K562 (cell line): Measurements from ENCODE around the gene SLC24A3. TPM values are rescaled to one million over a fixed set of nuclear protein-coding genes. Genes with fewer than 3 reads are reported as not detected.

Experiments used
- ATAC-seq: fragments of 200-7000 bp; cut with Tn5 transposase; 3 replicates; pipeline ENCODE4 v1.9.1; 2020; ENCODE audit warnings: moderate library complexity
- BruUV-seq: library from RNA; stranded (reverse); fragments of 400-500 nt; replicated peaks from 2 replicates; lab custom pipeline; 2021; lab: Mats Ljungman, UMichigan
- CTCF ChIA-PET: fragments of 300-600 bp; formaldehyde crosslinking; extraction: SDS; loops from one replicate; lab custom pipeline; 2021; ENCODE audit warnings: low intra/inter-chr PET ratio; lab: Yijun Ruan, JAX
- POLR2A ChIA-PET: fragments of 300-600, 350-650 bp; sonication (Branson Sonifier 250); formaldehyde crosslinking; extraction: SDS; loops from one replicate; lab custom pipeline; 2021; ENCODE audit warnings: antibody characterized with exemption, inconsistent platforms; lab: Yijun Ruan, JAX
- DNase-seq, 4 experiments: peaks; one replicate each; pipeline versions ENCODE4 v3.0.0 to v3.0.0-alpha.2; 2011 to 2018; ENCODE audit warnings: low spot score in 3 of 4, mixed read lengths in 3 of 4; ENCODE audit errors: extremely low read depth in 1 of 4
- FAIRE-seq: peaks from 2 replicates; lab custom pipeline; 2011; peaks lifted over from hg19 to GRCh38; lab: Jason Lieb, UNC
- H2AFZ ChIP-seq: 2 replicates; pipeline ENCODE4 v1.6.0; 2011; ENCODE audit warnings: low read depth, low read length, control low read depth, inconsistent platforms
- H3K27ac ChIP-seq: fragments of 200-600 bp; 3 replicates; pipeline ENCODE4 v1.8.0; 2011; ENCODE audit warnings: low read depth, mild to moderate bottlenecking, control low read depth, inconsistent platforms, low read length, moderate library complexity, mixed read lengths; ENCODE audit errors: extremely low read depth
- H3K27me3 ChIP-seq, 2 experiments: fragments of 300-600 bp in 1 of 2; 2 replicates in 1 of 2; 3 replicates in 1 of 2; pipeline versions ENCODE4 v1.6.0 to v1.8.0; 2011; ENCODE audit warnings: inconsistent platforms in 2 of 2, low read length in 2 of 2, mild to moderate bottlenecking in 1 of 2, mixed read lengths in 1 of 2, moderate library complexity in 1 of 2; ENCODE audit not compliant: control insufficient read depth in 2 of 2, insufficient read depth in 2 of 2
- H3K36me3 ChIP-seq: fragments of 300-600 bp; 3 replicates; pipeline ENCODE4 v1.8.0; 2011; ENCODE audit warnings: mild to moderate bottlenecking, low read length, inconsistent platforms; ENCODE audit not compliant: control insufficient read depth, insufficient read depth
- H3K4me1 ChIP-seq, 2 experiments: fragments of 200-600 bp in 1 of 2; replicated peaks in 1 of 2; 2 replicates in 1 of 2; 3 replicates in 1 of 2; pipeline versions ENCODE4 v1.5.1 to v1.8.0; 2011; ENCODE audit warnings: inconsistent platforms in 2 of 2, low read length in 2 of 2, mild to moderate bottlenecking in 1 of 2, mixed read lengths in 1 of 2, moderate library complexity in 1 of 2; ENCODE audit not compliant: control insufficient read depth in 2 of 2, insufficient read depth in 2 of 2
- H3K4me2 ChIP-seq: 2 replicates; pipeline ENCODE4 v1.6.1; 2011; ENCODE audit warnings: low read length, control low read depth, inconsistent platforms, mixed read lengths; ENCODE audit not compliant: insufficient read depth
- H3K4me3 ChIP-seq: fragments of 200-600 bp; sonication (generic), shearing (Covaris generic); 2 replicates; pipeline ENCODE4 v1.5.1; 2016; ENCODE audit warnings: control low read depth, inconsistent platforms
- H3K79me2 ChIP-seq: fragments of 200-600 bp; 3 replicates; pipeline ENCODE4 v1.8.0; 2011; ENCODE audit warnings: low read length, inconsistent platforms; ENCODE audit not compliant: control insufficient read depth, insufficient read depth
- H3K9ac ChIP-seq, 2 experiments: 2 replicates each; pipeline versions ENCODE4 v1.6.0 to v1.6.1; 2011; ENCODE audit warnings: low read depth in 2 of 2, low read length in 2 of 2, control low read depth in 1 of 2, inconsistent platforms in 1 of 2, mild to moderate bottlenecking in 1 of 2, mixed read lengths in 1 of 2; ENCODE audit not compliant: insufficient read depth in 1 of 2
- H3K9me1 ChIP-seq: one replicate; pipeline ENCODE4 v1.6.0; 2011; ENCODE audit warnings: inconsistent platforms, mild to moderate bottlenecking, low read length, moderate library complexity; ENCODE audit not compliant: control insufficient read depth, insufficient read depth
- H3K9me3 ChIP-seq: replicated peaks from 2 replicates; pipeline ENCODE4 v1.5.1; 2011; ENCODE audit warnings: low read depth, low read length, inconsistent platforms; ENCODE audit not compliant: control insufficient read depth, insufficient read depth
- H4K20me1 ChIP-seq: replicated peaks from 2 replicates; pipeline ENCODE4 v1.6.1; 2011; ENCODE audit warnings: low read length, inconsistent platforms, mixed read lengths; ENCODE audit not compliant: control insufficient read depth, insufficient read depth
- CLOCK ChIP-seq: fragments of 250-450 bp; sonication (Bioruptor Pico); IDR thresholded peaks from 2 replicates; pipeline ENCODE4 v1.4.0; 2020; ENCODE audit warnings: mild to moderate bottlenecking, moderate library complexity, borderline replicate concordance
- NFE2 ChIP-seq: IDR thresholded peaks from 2 replicates; pipeline ENCODE4 v1.6.1; 2014; ENCODE audit warnings: antibody characterized with exemption, low read depth
- NFXL1 ChIP-seq: fragments of 450-650 bp; formaldehyde crosslinking; IDR thresholded peaks from 2 replicates; pipeline ENCODE4 v1.4.0; 2021; ENCODE audit warnings: mild to moderate bottlenecking
- SIN3A ChIP-seq, 2 experiments: fragments of 150-350 bp in 1 of 2; IDR thresholded peaks; 2 replicates each; pipeline ENCODE4 v1.6.1; 2011 to 2016; ENCODE audit warnings: borderline replicate concordance in 2 of 2, low read depth in 2 of 2, low read length in 2 of 2, mild to moderate bottlenecking in 2 of 2, moderate library complexity in 2 of 2; ENCODE audit not compliant: control insufficient read depth in 1 of 2
- WGBS: fragments of 100-300 bp; shearing (Covaris generic); methylation state at CpG from one replicate; pipeline ENCODE4 v1.1.6; 2016; ENCODE audit warnings: low coverage, mixed read lengths; ENCODE audit not compliant: insufficient coverage; ENCODE audit errors: missing lambda C conversion rate; 5-methylcytosine and 5-hydroxymethylcytosine counted together
- in situ Hi-C: fragments of 300-500 bp; cut with MboI; formaldehyde crosslinking; loops from 4 replicates; pipeline ENCODE4 v1.15.0; 2018; ENCODE audit warnings: inconsistent platforms, mixed read lengths
- intact Hi-C: fragments of 100-400 bp; cut with micrococcal nuclease; formaldehyde crosslinking; loops from 2 replicates; pipeline ENCODE4 v1.14.2; 2022
- polyA plus RNA-seq, 8 experiments: library from polyadenylated mRNA; depleted of rRNA in 4 of 8; stranded (reverse) in 5 of 8; unstranded in 3 of 8; fragments of >200 nt; fragmentation: Nextera tagmentation in 2 of 8; fragmentation: Illumina TruSeq in 1 of 8; extraction: Ambion mirVana in 2 of 8; extraction: Trizol in 1 of 8; gene quantifications; 2 replicates each; pipeline versions ENCODE4 v1.2.1 to v1.2.3, GENCODE V29; 2011 to 2014; ENCODE audit warnings: inconsistent platforms in 1 of 8, missing spikeins in 1 of 8
- total RNA-seq, 7 experiments: library from RNA; depleted of rRNA in 6 of 7; stranded (reverse); fragments of >200 nt in 6 of 7; fragmentation: Illumina TruSeq in 2 of 7; extraction: Trizol in 2 of 7; gene quantifications; 2 replicates each; pipeline versions ENCODE4 v1.2.1 to v1.2.3, GENCODE V29; 2011 to 2021; ENCODE audit warnings: low replicate concordance in 1 of 7
- TF ChIP-seq, protein P1 (sequence below), 2 experiments: fragments of 450-650 bp; IDR thresholded peaks; 2 replicates each; pipeline ENCODE4 v1.6.1; 2016; ENCODE audit warnings: mild to moderate bottlenecking in 2 of 2, borderline replicate concordance in 1 of 2, low read depth in 1 of 2, moderate library complexity in 1 of 2
- TF ChIP-seq, protein P2 (sequence below): fragments of 450-650 bp; IDR thresholded peaks from 2 replicates; pipeline ENCODE4 v1.6.1; 2018; ENCODE audit not compliant: partially characterized antibody

The SLC24A3 gene
- total and polyA plus RNA-seq, 9 of the 15 experiments (the other 6 are each of a cell fraction or from before 2014, with no cell fraction given): not detected

DNA sequence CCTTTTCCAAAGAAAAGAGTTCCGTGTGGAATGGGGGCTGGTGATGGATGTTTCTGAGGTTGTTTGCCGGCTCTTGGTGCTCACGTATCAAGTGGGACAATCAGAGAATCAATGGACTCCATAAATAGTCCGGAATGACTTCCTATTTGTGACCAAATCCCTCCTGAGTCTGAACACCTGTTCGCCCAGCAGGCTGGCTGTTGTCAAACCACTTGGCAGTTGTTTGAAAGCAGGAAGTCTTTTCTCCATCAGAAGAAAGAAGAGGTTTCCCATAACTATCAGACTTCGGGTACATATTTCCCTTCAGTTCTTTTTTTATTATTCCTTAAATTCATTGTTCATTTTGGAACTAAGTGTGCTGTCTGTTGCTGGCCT is 390.9 kb downstream of the SLC24A3 start:
- H3K9me3 ChIP-seq: no peaks in the 10 kb centered on the region
- H3K36me3 ChIP-seq: no peaks in the 10 kb centered on the region
- no peak overlapping the region for H2AFZ ChIP-seq
- no peaks in the 10 kb centered on the region for H3K4me1 ChIP-seq
- no peaks in the 10 kb centered on the region for H4K20me1 ChIP-seq
- H3K79me2 ChIP-seq: no peaks in the 10 kb centered on the region
- H3K27me3 ChIP-seq: no peaks in the 10 kb centered on the region
- BruUV-seq: no TSS peak
- no peak overlapping the region for H3K4me3 ChIP-seq
- FAIRE-seq (no peak), DNase-seq (no peak), ATAC-seq (no peak)
- WGBS: 0% methylated on average over 4 of the region's 6 CpGs
- no peak overlapping the region for H3K4me2 ChIP-seq
- ChIA-PET POLR2A (no interaction called here), CTCF (no interaction called here)
- H3K9ac ChIP-seq: no peak overlapping the region
- no peaks in the 10 kb centered on the region for H3K9me1 ChIP-seq
- in situ Hi-C loops: no loop called here
- no peak overlapping the region for H3K27ac ChIP-seq
- intact Hi-C loops: no loop called here
- TF ChIP-seq NFE2 (no peak), CLOCK (CRISPR knock-in tag) (no peak), NFXL1 (no peak), SIN3A (IDR thresholded peaks at IDR 0.05; ENCODE audit: borderline replicate concordance in 2 of 2, control insufficient read depth in 1 of 2, low read depth in 2 of 2, low read length in 2 of 2) (no peak)
- TF ChIP-seq, protein P1, sequence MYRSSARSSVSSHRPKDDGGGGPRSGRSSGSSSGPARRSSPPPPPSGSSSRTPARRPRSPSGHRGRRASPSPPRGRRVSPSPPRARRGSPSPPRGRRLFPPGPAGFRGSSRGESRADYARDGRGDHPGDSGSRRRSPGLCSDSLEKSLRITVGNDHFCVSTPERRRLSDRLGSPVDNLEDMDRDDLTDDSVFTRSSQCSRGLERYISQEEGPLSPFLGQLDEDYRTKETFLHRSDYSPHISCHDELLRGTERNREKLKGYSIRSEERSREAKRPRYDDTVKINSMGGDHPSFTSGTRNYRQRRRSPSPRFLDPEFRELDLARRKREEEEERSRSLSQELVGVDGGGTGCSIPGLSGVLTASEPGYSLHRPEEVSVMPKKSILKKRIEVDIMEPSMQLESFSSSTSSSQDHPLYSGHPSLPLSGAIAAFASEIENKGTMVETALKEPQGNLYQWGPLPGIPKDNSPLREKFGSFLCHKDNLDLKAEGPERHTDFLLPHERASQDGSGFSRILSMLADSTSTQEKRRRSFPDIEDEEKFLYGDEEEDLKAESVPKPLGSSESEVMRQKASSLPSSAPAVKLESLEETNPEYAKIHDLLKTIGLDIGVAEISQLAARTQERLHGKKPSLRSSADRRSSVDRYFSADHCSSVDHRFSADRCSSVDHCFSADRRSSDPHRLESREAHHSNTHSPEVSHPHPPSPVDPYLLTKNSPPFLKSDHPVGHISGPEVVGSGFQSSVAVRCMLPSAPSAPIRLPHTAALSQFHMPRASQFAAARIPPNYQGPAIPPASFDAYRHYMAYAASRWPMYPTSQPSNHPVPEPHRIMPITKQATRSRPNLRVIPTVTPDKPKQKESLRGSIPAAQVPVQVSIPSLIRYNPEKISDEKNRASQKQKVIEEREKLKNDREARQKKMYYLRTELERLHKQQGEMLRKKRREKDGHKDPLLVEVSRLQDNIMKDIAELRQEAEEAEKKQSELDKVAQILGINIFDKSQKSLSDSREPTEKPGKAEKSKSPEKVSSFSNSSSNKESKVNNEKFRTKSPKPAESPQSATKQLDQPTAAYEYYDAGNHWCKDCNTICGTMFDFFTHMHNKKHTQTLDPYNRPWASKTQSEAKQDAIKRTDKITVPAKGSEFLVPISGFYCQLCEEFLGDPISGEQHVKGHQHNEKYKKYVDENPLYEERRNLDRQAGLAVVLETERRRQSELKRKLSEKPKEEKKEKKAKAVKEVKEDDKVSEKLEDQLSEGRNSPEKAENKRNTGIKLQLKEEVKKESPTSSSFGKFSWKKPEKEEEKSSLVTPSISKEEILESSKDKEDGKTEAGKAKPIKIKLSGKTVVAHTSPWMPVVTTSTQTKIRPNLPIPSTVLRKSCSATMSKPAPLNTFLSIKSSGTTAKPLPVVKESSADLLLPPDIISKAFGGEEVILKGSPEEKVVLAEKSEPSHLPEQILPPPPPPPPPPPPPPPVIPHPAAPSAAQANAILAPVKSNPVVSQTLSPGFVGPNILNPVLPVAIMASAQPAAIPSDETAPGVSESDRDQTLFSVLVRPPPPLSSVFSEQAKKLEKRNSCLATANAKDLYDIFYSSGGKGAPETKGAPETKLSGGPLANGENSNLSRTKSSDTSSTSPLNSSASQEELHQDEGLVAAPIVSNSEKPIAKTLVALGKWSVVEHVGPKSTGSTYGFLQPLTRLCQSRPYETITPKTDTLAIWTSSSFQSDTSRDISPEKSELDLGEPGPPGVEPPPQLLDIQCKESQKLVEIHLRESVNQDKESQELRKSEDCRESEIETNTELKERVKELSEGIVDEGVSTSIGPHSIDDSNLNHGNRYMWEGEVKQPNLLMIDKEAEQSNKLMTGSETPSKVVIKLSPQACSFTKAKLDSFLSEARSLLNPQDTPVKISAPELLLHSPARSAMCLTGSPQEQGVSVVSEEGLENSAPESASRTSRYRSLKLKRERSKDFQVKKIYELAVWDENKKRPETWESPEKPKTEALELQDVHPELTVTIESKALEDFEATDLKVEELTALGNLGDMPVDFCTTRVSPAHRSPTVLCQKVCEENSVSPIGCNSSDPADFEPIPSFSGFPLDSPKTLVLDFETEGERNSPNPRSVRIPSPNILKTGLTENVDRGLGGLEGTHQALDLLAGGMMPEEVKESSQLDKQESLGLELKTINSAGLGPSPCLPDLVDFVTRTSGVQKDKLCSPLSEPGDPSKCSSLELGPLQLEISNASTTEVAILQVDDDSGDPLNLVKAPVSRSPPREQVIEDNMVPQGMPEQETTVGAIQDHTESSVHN (IDR thresholded peaks at IDR 0.05; ENCODE audit: borderline replicate concordance in 1 of 2, low read depth in 1 of 2): no peak
- TF ChIP-seq, protein P2, sequence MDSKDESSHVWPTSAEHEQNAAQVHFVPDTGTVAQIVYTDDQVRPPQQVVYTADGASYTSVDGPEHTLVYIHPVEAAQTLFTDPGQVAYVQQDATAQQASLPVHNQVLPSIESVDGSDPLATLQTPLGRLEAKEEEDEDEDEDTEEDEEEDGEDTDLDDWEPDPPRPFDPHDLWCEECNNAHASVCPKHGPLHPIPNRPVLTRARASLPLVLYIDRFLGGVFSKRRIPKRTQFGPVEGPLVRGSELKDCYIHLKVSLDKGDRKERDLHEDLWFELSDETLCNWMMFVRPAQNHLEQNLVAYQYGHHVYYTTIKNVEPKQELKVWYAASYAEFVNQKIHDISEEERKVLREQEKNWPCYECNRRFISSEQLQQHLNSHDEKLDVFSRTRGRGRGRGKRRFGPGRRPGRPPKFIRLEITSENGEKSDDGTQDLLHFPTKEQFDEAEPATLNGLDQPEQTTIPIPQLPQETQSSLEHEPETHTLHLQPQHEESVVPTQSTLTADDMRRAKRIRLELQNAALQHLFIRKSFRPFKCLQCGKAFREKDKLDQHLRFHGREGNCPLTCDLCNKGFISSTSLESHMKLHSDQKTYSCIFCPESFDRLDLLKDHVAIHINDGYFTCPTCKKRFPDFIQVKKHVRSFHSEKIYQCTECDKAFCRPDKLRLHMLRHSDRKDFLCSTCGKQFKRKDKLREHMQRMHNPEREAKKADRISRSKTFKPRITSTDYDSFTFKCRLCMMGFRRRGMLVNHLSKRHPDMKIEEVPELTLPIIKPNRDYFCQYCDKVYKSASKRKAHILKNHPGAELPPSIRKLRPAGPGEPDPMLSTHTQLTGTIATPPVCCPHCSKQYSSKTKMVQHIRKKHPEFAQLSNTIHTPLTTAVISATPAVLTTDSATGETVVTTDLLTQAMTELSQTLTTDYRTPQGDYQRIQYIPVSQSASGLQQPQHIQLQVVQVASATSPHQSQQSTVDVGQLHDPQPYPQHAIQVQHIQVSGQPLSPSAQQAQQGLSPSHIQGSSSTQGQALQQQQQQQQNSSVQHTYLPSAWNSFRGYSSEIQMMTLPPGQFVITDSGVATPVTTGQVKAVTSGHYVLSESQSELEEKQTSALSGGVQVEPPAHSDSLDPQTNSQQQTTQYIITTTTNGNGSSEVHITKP: no peak
